ENCODE measurements around the gene CGN.

CGN gene

GRCh38 chr1:151510957-151511635, at the start of gene CGN:
CGN (plus strand) TSS chr1:151511387; CDS start chr1:151518520, 7,133 bp downstream.
- DNase-seq: peak; percentile 88

- no peak for DNase-seq
Measured at GRCh38 chr1:151461694-151462093, 49.5 kb upstream of the CGN start.

- no peak for DNase-seq
Measured at GRCh38 chr1:151465026-151465425, 46.2 kb upstream of the CGN start.

GRCh38 chr1:151472856-151473731, 38.1 kb upstream of the CGN start:
- DNase-seq: peak; percentile 25

- DNase-seq: no peak
Measured at GRCh38 chr1:151474745-151475144, 36.4 kb upstream of the CGN start.

- no peak for DNase-seq
Measured at GRCh38 chr1:151475175-151475574, 36.0 kb upstream of the CGN start.

GRCh38 chr1:151476083-151476482, 35.1 kb upstream of the CGN start:
- no peak for DNase-seq

GRCh38 chr1:151477066-151477465, 34.1 kb upstream of the CGN start:
- no peak for DNase-seq

- DNase-seq: no peak
Measured at GRCh38 chr1:151478140-151478812, 32.9 kb upstream of the CGN start.

GRCh38 chr1:151478923-151479322, 32.3 kb upstream of the CGN start:
- DNase-seq: no peak

- DNase-seq: no peak
Measured at GRCh38 chr1:151479462-151479861, 31.7 kb upstream of the CGN start.

GRCh38 chr1:151482017-151482416, 29.2 kb upstream of the CGN start:
- no peak for DNase-seq

GRCh38 chr1:151485685-151486255, 25.4 kb upstream of the CGN start:
- DNase-seq: no peak

GRCh38 chr1:151486557-151486956, 24.6 kb upstream of the CGN start:
- no peak for DNase-seq

GRCh38 chr1:151491641-151492040, 19.5 kb upstream of the CGN start:
- DNase-seq: no peak

GRCh38 chr1:151492120-151492519, 19.1 kb upstream of the CGN start:
- no peak for DNase-seq

- no peak for DNase-seq
Measured at GRCh38 chr1:151493042-151493441, 18.1 kb upstream of the CGN start.

- DNase-seq: no peak
Measured at GRCh38 chr1:151494741-151495281, 16.4 kb upstream of the CGN start.

GRCh38 chr1:151495316-151495715, 15.9 kb upstream of the CGN start:
- DNase-seq: no peak

GRCh38 chr1:151499365-151499764, 11.8 kb upstream of the CGN start:
- no peak for DNase-seq

GRCh38 chr1:151499930-151500329, 11.3 kb upstream of the CGN start:
- no peak for DNase-seq

GRCh38 chr1:151501474-151501873, 9.7 kb upstream of the CGN start:
- DNase-seq: no peak
